ENCODE results near the gene APOB. TPM values are rescaled to one million over a fixed set of nuclear protein-coding genes. Genes with fewer than 3 reads are reported as not detected.

APOB gene
- total RNA-seq, 1 experiment from 2014 or later = 234 TPM

DNA sequence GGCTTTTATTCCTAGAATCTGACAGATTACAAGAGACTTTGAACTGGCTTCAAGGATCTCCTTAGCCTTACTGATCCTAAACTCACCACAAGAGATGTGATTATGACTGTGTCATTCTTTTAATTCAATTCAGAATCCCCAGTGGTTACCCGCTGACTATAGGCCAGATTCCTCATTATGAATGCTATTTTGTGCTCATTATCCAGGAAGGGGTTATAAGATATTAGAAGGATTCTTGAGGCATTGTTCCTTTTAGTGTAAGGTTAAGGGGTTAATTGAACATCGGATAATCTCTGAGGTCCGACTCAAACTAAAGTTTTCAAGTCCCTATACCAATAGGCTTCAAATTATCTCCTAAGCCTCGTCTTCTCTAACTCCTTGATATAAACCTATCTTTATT lies 40.5 kb upstream of the APOB start:
- Histone ChIP-seq H3K4me3 (ENCODE audit: low read depth, low read length) (no peak overlapping the region), H3K4me1 (no peaks in the 10 kb centered on the region), H3K27me3 (replicated peaks; ENCODE audit: control insufficient read depth, insufficient read depth, low read length) (no peaks in the 10 kb centered on the region), H3K36me3 (ENCODE audit: control insufficient read depth, insufficient read depth, low read length) (no peaks in the 10 kb centered on the region), H3K9me3 (0 out of 2 replicates have a peak, but pooled peaks cover 1% of the 10 kb centered on the region)
- Mint-ChIP-seq H3K4me1 (ENCODE audit: low read depth, unreplicated experiment) (no peaks in the 10 kb centered on the region), H3K27me3 (ENCODE audit: insufficient read depth, unreplicated experiment) (no peaks in the 10 kb centered on the region), H3K4me3 (ENCODE audit: unreplicated experiment) (no peak overlapping the region), H3K9me3 (ENCODE audit: unreplicated experiment) (no peaks in the 10 kb centered on the region), H3K27ac (ENCODE audit: unreplicated experiment) (no peak overlapping the region), H3K36me3 (ENCODE audit: insufficient read depth, unreplicated experiment) (no peaks in the 10 kb centered on the region)
- ChIA-PET CTCF (no interaction called here), POLR2A (no interaction called here)
- no TSS peak for BruUV-seq (replicated peaks)
- TF ChIP-seq, protein P1, sequence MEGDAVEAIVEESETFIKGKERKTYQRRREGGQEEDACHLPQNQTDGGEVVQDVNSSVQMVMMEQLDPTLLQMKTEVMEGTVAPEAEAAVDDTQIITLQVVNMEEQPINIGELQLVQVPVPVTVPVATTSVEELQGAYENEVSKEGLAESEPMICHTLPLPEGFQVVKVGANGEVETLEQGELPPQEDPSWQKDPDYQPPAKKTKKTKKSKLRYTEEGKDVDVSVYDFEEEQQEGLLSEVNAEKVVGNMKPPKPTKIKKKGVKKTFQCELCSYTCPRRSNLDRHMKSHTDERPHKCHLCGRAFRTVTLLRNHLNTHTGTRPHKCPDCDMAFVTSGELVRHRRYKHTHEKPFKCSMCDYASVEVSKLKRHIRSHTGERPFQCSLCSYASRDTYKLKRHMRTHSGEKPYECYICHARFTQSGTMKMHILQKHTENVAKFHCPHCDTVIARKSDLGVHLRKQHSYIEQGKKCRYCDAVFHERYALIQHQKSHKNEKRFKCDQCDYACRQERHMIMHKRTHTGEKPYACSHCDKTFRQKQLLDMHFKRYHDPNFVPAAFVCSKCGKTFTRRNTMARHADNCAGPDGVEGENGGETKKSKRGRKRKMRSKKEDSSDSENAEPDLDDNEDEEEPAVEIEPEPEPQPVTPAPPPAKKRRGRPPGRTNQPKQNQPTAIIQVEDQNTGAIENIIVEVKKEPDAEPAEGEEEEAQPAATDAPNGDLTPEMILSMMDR (IDR thresholded peaks at IDR 0.05; ENCODE audit: insufficient read depth in 1 of 2, low read depth in 1 of 2, low read length in 1 of 2, severe bottlenecking in 1 of 2, unreplicated experiment in 1 of 2) = no peak
- intact Hi-C loops (cut with micrococcal nuclease; ENCODE audit: unreplicated experiment) = no loop called here
- no peak for DNase-seq

DNA sequence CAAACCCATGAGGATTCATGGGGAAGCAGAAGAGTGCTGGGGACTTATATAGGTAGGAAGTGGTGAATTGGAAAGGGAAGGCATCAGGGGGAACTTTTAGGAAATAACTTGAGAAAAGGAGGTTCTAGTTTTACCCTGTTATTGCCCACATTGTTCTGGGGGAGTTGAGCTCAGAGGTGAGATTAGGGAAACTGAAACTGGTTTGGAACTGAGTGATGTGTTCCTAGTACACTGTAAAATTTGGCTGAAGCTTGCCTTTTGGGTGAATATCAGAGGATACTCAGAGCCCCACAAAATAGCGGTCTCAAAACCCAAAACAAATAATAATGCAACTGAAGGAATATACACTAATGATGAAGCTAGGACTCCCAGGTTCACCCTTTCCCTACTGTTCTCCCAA lies 39.6 kb upstream of the APOB start:
- CTCF ChIA-PET = no interaction called here
- Mint-ChIP-seq H3K4me1 (ENCODE audit: low read depth, unreplicated experiment) (no peaks in the 10 kb centered on the region), H3K27ac (ENCODE audit: unreplicated experiment) (no peak overlapping the region), H3K9me3 (ENCODE audit: unreplicated experiment) (no peaks in the 10 kb centered on the region), H3K36me3 (ENCODE audit: insufficient read depth, unreplicated experiment) (no peaks in the 10 kb centered on the region), H3K4me3 (ENCODE audit: unreplicated experiment) (no peak overlapping the region), H3K27me3 (ENCODE audit: insufficient read depth, unreplicated experiment) (no peaks in the 10 kb centered on the region)
- no TSS peak for BruUV-seq (replicated peaks)
- TF ChIP-seq, protein P1 (IDR thresholded peaks at IDR 0.05; ENCODE audit: insufficient read depth in 1 of 2, low read depth in 1 of 2, low read length in 1 of 2, severe bottlenecking in 1 of 2, unreplicated experiment in 1 of 2) = no peak
- 0 out of 2 replicates have a peak, but pooled peaks cover 6% of the 10 kb centered on the region for H3K9me3 ChIP-seq
- H3K36me3 ChIP-seq (ENCODE audit: control insufficient read depth, insufficient read depth, low read length) = no peaks in the 10 kb centered on the region
- intact Hi-C loops (cut with micrococcal nuclease; ENCODE audit: unreplicated experiment) = no loop called here
- no peak overlapping the region for H3K4me3 ChIP-seq (ENCODE audit: low read depth, low read length)
- H3K27me3 ChIP-seq (replicated peaks; ENCODE audit: control insufficient read depth, insufficient read depth, low read length) = no peaks in the 10 kb centered on the region
- POLR2A ChIA-PET = no interaction called here
- no peaks in the 10 kb centered on the region for H3K4me1 ChIP-seq
- DNase-seq = no peak

DNA sequence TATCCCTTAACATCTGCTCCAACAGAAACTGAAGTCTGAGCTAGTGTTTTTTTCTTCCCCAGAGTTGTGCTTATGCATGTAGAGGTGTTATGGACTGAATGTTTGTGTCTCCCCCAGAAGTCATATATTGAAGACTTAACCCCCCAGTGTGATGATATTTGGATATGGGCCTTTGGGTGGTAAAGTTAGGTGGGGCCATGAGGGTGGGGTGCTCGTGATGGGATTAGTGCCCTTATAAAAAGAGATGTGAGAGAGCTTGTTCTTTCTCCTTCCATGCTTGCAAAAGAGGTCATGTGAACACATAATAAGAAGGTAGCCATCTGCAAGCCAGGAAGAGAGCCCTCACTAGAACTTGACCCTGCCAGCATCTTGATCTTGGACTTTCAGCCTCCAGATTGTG lies 34.4 kb upstream of the APOB start:
- H3K4me3 ChIP-seq (ENCODE audit: low read depth, low read length) = no peak overlapping the region
- H3K36me3 ChIP-seq (ENCODE audit: control insufficient read depth, insufficient read depth, low read length) = no peaks in the 10 kb centered on the region
- H3K9me3 ChIP-seq = 0 out of 2 replicates have a peak, but pooled peaks cover 6% of the 10 kb centered on the region
- CTCF ChIA-PET = no interaction called here
- no peaks in the 10 kb centered on the region for H3K4me1 Mint-ChIP-seq (ENCODE audit: low read depth, unreplicated experiment)
- no peaks in the 10 kb centered on the region for H3K27me3 ChIP-seq (replicated peaks; ENCODE audit: control insufficient read depth, insufficient read depth, low read length)
- H3K27ac Mint-ChIP-seq (ENCODE audit: unreplicated experiment) = no peak overlapping the region
- no peaks in the 10 kb centered on the region for H3K4me1 ChIP-seq
- H3K27me3 Mint-ChIP-seq (ENCODE audit: insufficient read depth, unreplicated experiment) = no peaks in the 10 kb centered on the region
- DNase-seq = no peak
- BruUV-seq (replicated peaks) = no TSS peak
- TF ChIP-seq, protein P1 (IDR thresholded peaks at IDR 0.05; ENCODE audit: insufficient read depth in 1 of 2, low read depth in 1 of 2, low read length in 1 of 2, severe bottlenecking in 1 of 2, unreplicated experiment in 1 of 2) = no peak
- H3K4me3 Mint-ChIP-seq (ENCODE audit: unreplicated experiment) = no peak overlapping the region
- POLR2A ChIA-PET = no interaction called here
- intact Hi-C loops (cut with micrococcal nuclease; ENCODE audit: unreplicated experiment) = no loop called here
- H3K9me3 Mint-ChIP-seq (ENCODE audit: unreplicated experiment) = no peaks in the 10 kb centered on the region
- no peaks in the 10 kb centered on the region for H3K36me3 Mint-ChIP-seq (ENCODE audit: insufficient read depth, unreplicated experiment)

All from Caco-2 (cell line).